ENCODE data around the gene GPRIN3.

Gene GPRIN3

DNA sequence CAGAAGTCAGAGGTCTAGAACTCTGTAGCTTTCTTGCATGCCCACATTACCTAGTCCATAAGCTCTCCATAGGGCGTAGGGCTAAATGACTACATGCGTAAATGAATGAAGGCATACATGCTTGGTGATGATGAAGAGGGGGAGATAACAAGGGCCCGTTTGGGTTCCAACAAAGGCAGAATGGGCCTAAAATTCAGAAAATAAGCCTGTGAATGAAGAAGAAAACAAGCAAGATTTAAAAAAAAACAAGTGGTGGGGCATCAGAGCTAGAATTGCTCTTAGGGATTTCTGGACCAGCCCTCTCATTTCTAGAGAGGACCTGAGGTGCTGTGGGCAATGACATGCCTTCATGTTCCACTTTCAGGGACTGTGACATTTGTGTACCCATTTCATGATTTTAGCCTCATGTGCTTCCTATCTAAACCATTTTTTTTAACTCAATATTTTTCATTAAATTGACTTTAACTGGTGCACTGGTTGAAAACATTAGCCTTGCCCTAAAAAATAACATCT, 12.1 kb downstream of the GPRIN3 start:
- TF ChIP-seq, protein P1, sequence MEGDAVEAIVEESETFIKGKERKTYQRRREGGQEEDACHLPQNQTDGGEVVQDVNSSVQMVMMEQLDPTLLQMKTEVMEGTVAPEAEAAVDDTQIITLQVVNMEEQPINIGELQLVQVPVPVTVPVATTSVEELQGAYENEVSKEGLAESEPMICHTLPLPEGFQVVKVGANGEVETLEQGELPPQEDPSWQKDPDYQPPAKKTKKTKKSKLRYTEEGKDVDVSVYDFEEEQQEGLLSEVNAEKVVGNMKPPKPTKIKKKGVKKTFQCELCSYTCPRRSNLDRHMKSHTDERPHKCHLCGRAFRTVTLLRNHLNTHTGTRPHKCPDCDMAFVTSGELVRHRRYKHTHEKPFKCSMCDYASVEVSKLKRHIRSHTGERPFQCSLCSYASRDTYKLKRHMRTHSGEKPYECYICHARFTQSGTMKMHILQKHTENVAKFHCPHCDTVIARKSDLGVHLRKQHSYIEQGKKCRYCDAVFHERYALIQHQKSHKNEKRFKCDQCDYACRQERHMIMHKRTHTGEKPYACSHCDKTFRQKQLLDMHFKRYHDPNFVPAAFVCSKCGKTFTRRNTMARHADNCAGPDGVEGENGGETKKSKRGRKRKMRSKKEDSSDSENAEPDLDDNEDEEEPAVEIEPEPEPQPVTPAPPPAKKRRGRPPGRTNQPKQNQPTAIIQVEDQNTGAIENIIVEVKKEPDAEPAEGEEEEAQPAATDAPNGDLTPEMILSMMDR (IDR thresholded peaks at IDR 0.05; ENCODE audit: low read depth, low read length), result no peak
- no peak for TF ChIP-seq EZH2phosphoT487 (IDR thresholded peaks at IDR 0.05; ENCODE audit: low read depth)
- H4K20me1 ChIP-seq (ENCODE audit: insufficient read depth, low read length), result no peaks in the 10 kb centered on the region
- peak overlapping the region; percentile 28 for H3K4me2 ChIP-seq (ENCODE audit: low read length)
- H3K4me1 ChIP-seq (ENCODE audit: low read length), result peaks cover 69% of the 10 kb centered on the region
- H3K27me3 ChIP-seq (ENCODE audit: low read depth, low read length), result 0 out of 2 replicates have a peak, but pooled peaks cover 3% of the 10 kb centered on the region
- no peaks in the 10 kb centered on the region for H3K79me2 ChIP-seq (ENCODE audit: low read length)
- no peak overlapping the region for H3K27ac ChIP-seq (ENCODE audit: low read length)
- H3K36me3 ChIP-seq (replicated peaks; ENCODE audit: low read depth, low read length), result no peaks in the 10 kb centered on the region
- no peak overlapping the region for H3K4me3 ChIP-seq (ENCODE audit: low read length)
- peaks cover 6% of the 10 kb centered on the region; the same call in 1 of the 2 replicates for H3K9me3 ChIP-seq (ENCODE audit: insufficient read depth, low read length)
- H2AFZ ChIP-seq (ENCODE audit: low read depth, low read length), result no peak overlapping the region
- H3K9ac ChIP-seq (ENCODE audit: low read length), result no peak overlapping the region

DNA sequence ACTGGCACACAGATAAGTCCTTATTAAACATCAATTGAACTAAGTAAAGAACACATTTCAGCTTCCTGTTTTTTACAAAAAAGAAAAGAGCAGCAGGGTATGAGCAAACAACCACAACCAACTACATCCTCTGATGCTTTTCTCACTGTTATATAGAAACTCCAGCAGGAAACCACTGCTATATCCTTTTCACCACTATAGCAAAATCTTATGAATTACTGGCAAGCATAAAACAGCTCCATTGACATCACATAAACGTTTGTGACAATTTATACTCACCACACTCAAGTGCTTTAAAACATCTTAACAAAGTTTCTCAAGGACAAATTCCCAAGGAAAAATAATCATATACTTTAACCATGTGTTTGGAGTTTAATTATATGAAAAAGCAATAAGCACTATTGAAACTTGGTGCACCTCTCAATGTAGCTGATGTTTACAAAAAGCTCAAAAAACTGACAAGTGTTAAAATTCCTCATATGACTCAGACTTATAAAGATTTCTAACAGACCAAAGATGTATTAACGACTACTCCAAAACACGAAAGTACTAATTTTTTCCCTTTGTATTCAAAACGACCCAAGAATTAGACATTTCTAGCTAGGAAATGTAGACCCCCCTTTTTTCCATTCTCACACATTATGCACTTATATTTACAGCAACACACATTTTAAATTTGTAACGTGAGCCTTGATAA, 12.9 kb downstream of the GPRIN3 start:
- 0 out of 2 replicates have a peak, but pooled peaks cover 3% of the 10 kb centered on the region for H3K27me3 ChIP-seq (ENCODE audit: low read depth, low read length)
- TF ChIP-seq EZH2phosphoT487 (IDR thresholded peaks at IDR 0.05; ENCODE audit: low read depth), result no peak
- TF ChIP-seq, protein P1 (IDR thresholded peaks at IDR 0.05; ENCODE audit: low read depth, low read length), result no peak

DNA sequence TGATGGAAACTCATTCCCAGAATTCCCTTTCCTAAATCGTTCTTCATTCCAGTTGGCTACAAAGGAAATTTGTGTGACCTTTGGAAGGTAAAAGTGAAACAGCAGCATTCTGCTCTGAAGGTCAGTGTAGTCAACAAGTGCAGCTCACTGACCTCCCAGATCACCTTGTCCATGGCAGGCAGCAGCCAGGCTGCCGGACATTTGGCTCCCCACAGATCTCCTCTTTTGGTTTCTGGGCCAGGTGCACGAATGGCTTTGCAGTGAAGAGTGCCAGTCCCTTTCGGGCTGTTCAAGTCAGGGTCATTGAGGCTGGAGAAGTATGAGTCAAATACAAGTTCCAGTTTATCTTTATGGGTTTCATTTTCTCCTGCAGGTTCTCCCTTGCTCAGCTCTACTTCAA, 14.3 kb downstream of the GPRIN3 start:
- Histone ChIP-seq H3K4me1 (ENCODE audit: low read length) (peaks cover 59% of the 10 kb centered on the region), H3K9me3 (ENCODE audit: insufficient read depth, low read length) (peaks cover 6% of the 10 kb centered on the region; the same call in 1 of the 2 replicates), H3K79me2 (ENCODE audit: low read length) (no peaks in the 10 kb centered on the region), H3K27ac (ENCODE audit: low read length) (no peak overlapping the region), H3K27me3 (ENCODE audit: low read depth, low read length) (0 out of 2 replicates have a peak, but pooled peaks cover 3% of the 10 kb centered on the region), H2AFZ (ENCODE audit: low read depth, low read length) (no peak overlapping the region), H3K4me3 (ENCODE audit: low read length) (no peak overlapping the region), H3K36me3 (replicated peaks; ENCODE audit: low read depth, low read length) (no peaks in the 10 kb centered on the region), H3K9ac (ENCODE audit: low read length) (no peak overlapping the region), H3K4me2 (ENCODE audit: low read length) (no peak overlapping the region; the same call in 1 of the 2 replicates), H4K20me1 (ENCODE audit: insufficient read depth, low read length) (no peaks in the 10 kb centered on the region)
- TF ChIP-seq, protein P1 (IDR thresholded peaks at IDR 0.05; ENCODE audit: low read depth, low read length), result no peak

More for the DNA sequence above, 12.9 kb downstream of the GPRIN3 start:
- no peak overlapping the region for H3K27ac ChIP-seq (ENCODE audit: low read length)
- H3K4me2 ChIP-seq (ENCODE audit: low read length), result peak overlapping the region; percentile 28
- H3K79me2 ChIP-seq (ENCODE audit: low read length), result no peaks in the 10 kb centered on the region
- no peaks in the 10 kb centered on the region for H4K20me1 ChIP-seq (ENCODE audit: insufficient read depth, low read length)
- peaks cover 69% of the 10 kb centered on the region for H3K4me1 ChIP-seq (ENCODE audit: low read length)
- no peak overlapping the region for H2AFZ ChIP-seq (ENCODE audit: low read depth, low read length)
- no peaks in the 10 kb centered on the region for H3K36me3 ChIP-seq (replicated peaks; ENCODE audit: low read depth, low read length)
- H3K9me3 ChIP-seq (ENCODE audit: insufficient read depth, low read length), result peaks cover 6% of the 10 kb centered on the region; the same call in 1 of the 2 replicates
- no peak overlapping the region for H3K9ac ChIP-seq (ENCODE audit: low read length)
- no peak overlapping the region for H3K4me3 ChIP-seq (ENCODE audit: low read length)

DNA sequence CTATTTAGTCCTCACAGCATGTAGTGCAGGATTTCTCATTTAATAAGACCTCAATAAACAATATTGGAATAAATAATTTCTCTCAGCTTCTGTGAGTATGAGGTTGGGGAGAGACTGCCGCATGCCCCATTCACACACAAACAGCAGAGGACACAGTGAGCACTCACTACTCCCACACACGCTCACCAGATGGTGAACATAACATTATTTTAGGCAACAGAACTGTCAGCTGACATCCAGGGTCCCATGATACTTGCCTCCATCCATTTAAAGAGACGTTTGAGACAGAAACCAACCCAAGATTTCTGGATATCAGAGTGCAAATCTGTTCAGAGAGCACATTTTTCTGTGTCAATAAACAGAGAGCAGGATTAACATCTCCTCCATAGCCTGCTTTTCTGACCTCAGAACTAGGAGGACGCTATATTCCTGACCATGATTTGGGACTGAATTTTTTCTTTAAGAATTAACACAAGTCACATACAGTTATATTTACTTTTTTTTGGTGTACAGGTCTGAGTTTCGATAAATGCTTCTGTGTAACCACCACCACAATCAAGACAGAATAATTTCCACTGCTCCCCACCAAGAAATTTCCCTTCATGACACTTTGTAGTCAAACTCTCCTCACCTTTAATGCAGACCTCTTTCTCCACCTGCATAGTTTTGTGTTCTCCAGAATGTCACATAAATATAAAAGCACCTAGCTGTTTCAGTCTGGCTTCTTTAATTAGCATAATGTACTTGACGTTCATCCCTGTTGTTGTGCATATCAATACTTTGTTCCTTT, 16.7 kb downstream of the GPRIN3 start:
- Histone ChIP-seq H3K79me2 (ENCODE audit: low read length) (no peaks in the 10 kb centered on the region), H3K36me3 (replicated peaks; ENCODE audit: low read depth, low read length) (no peaks in the 10 kb centered on the region), H3K9me3 (ENCODE audit: insufficient read depth, low read length) (peaks cover 6% of the 10 kb centered on the region; the same call in 1 of the 2 replicates), H2AFZ (ENCODE audit: low read depth, low read length) (no peak overlapping the region), H3K27ac (ENCODE audit: low read length) (no peak overlapping the region), H3K4me2 (ENCODE audit: low read length) (no peak overlapping the region), H3K27me3 (ENCODE audit: low read depth, low read length) (no peaks in the 10 kb centered on the region), H4K20me1 (ENCODE audit: insufficient read depth, low read length) (no peaks in the 10 kb centered on the region), H3K4me1 (ENCODE audit: low read length) (peaks cover 55% of the 10 kb centered on the region), H3K4me3 (ENCODE audit: low read length) (no peak overlapping the region), H3K9ac (ENCODE audit: low read length) (no peak overlapping the region)
- TF ChIP-seq EZH2phosphoT487 (IDR thresholded peaks at IDR 0.05; ENCODE audit: low read depth), result no peak
- TF ChIP-seq, protein P1 (IDR thresholded peaks at IDR 0.05; ENCODE audit: low read depth, low read length), result no peak

Data from OCI-LY3 (cell line).